Measurements from ENCODE around the gene KCNH2. TPM values are rescaled to one million over a fixed set of nuclear protein-coding genes. Genes with fewer than 3 reads are reported as not detected.

Gene KCNH2
- polyA plus RNA-seq, 1 of the 3 experiments (the other 2 are of a cell fraction) = 2.2 TPM

- no peaks in the 10 kb centered on the region for H4K20me1 ChIP-seq (ENCODE audit: insufficient read depth)
- H3K27ac ChIP-seq (ENCODE audit: low read depth in 2 of 2, low read length in 1 of 2) = peak overlapping the region in 1 of 2 experiments; percentile 97; a peak in 2 of 4 replicates
- ChIA-PET CTCF (interaction anchor here (0.5 to 27.1 kb wide), 23 partner anchors 8 to 194 kb away, joined by 3 to 761 read pairs (median 23); partner anchors contain the start of gene NOS3), POLR2A (interaction anchor here (0.5 to 5.5 kb wide), 5 partner anchors 10 to 48 kb away, joined by 3 to 41 read pairs (median 14); no protein-coding TSS in a partner anchor)
- H3K79me2 ChIP-seq (ENCODE audit: insufficient read depth) = no peaks in the 10 kb centered on the region
- no peak overlapping the region for H2AFZ ChIP-seq (ENCODE audit: low read depth)
- no peaks in the 10 kb centered on the region for H3K9me3 ChIP-seq
- H3K4me3 ChIP-seq (ENCODE audit: low read depth in 2 of 2, low read length in 1 of 2) = no peak overlapping the region
- no peaks in the 10 kb centered on the region for H3F3A ChIP-seq (replicated peaks; ENCODE audit: insufficient read depth)
- no peaks in the 10 kb centered on the region for H3K36me3 ChIP-seq (replicated peaks in 1 of 2; ENCODE audit: control insufficient read depth in 1 of 2, insufficient read depth in 2 of 2, low read length in 1 of 2)
- H3K9me2 ChIP-seq = no peaks in the 10 kb centered on the region
- no peak overlapping the region for H3K4me2 ChIP-seq
- TF ChIP-seq MEF2A (IDR thresholded peaks at IDR 0.05; ENCODE audit: borderline replicate concordance, low read depth) (no peak), CTCF (IDR thresholded peaks at IDR 0.05) (peak; percentile 37), RAD21 (IDR thresholded peaks at IDR 0.05; ENCODE audit: low read length) (peak; percentile 76), SMC3 (IDR thresholded peaks at IDR 0.05; ENCODE audit: low read depth, low read length) (peak; percentile 76), FOSL2 (IDR thresholded peaks at IDR 0.05; ENCODE audit: borderline replicate concordance, low read depth) (no peak), GATA2 (CRISPR knock-in tag; IDR thresholded peaks at IDR 0.05) (peak; percentile 33; the same call in 1 of the 2 replicates), RCOR1 (IDR thresholded peaks at IDR 0.05; ENCODE audit: low read length) (peak; percentile 46; the same call in 1 of the 2 replicates)
- WGBS (ENCODE audit: low lambda C conversion rate) = 65% methylated on average over 1 of the region's 1 CpG
- peaks cover 46% of the 10 kb centered on the region for H3K27me3 ChIP-seq (ENCODE audit: insufficient read depth)
- peaks cover 0 to 94% of the 10 kb centered on the region in 2 experiments; a peak in 2 of 4 replicates for H3K4me1 ChIP-seq (ENCODE audit: control insufficient read depth in 1 of 2, insufficient read depth in 2 of 2, low read depth in 1 of 2, low read length in 1 of 2)
- DNase-seq = peak; percentile 78
- no peak overlapping the region for H3K9ac ChIP-seq
Measured at GRCh38 chr7:150966002-150966401, 12.1 kb downstream of the KCNH2 start.

- DNase-seq = no peak
- H3K27me3 ChIP-seq (ENCODE audit: insufficient read depth) = peaks cover 39% of the 10 kb centered on the region
- no peak overlapping the region for H3K9ac ChIP-seq
- no peak overlapping the region for H3K4me3 ChIP-seq (ENCODE audit: low read depth in 2 of 2, low read length in 1 of 2)
- peak overlapping the region in 1 of 2 experiments; percentile 97; a peak in 2 of 4 replicates for H3K27ac ChIP-seq (ENCODE audit: low read depth in 2 of 2, low read length in 1 of 2)
- ChIA-PET POLR2A (interaction anchor here (0.9 to 5.5 kb wide), 9 partner anchors 9 to 23 kb away, joined by 3 to 41 read pairs (median 9); no protein-coding TSS in a partner anchor), CTCF (interaction anchor here (0.5 to 27.1 kb wide), 29 partner anchors 8 to 193 kb away, joined by 3 to 761 read pairs (median 15); partner anchors contain the start of gene NOS3)
- WGBS (ENCODE audit: low lambda C conversion rate) = 74% methylated on average over 16 of the region's 16 CpGs
- no peaks in the 10 kb centered on the region for H3K9me2 ChIP-seq
- no peaks in the 10 kb centered on the region for H3K79me2 ChIP-seq (ENCODE audit: insufficient read depth)
- no peaks in the 10 kb centered on the region for H3K36me3 ChIP-seq (replicated peaks in 1 of 2; ENCODE audit: control insufficient read depth in 1 of 2, insufficient read depth in 2 of 2, low read length in 1 of 2)
- H3K4me2 ChIP-seq = no peak overlapping the region
- no peaks in the 10 kb centered on the region for H4K20me1 ChIP-seq (ENCODE audit: insufficient read depth)
- H3K9me3 ChIP-seq = no peaks in the 10 kb centered on the region
- no peak overlapping the region for H2AFZ ChIP-seq (ENCODE audit: low read depth)
- TF ChIP-seq GATA2 (CRISPR knock-in tag; IDR thresholded peaks at IDR 0.05) = no peak
- no peak for TF ChIP-seq RCOR1 (IDR thresholded peaks at IDR 0.05; ENCODE audit: low read length)
- TF ChIP-seq PBX3 (IDR thresholded peaks at IDR 0.05) = no peak
- no peak for TF ChIP-seq USF1 (IDR thresholded peaks at IDR 0.05; ENCODE audit: borderline replicate concordance, low read depth)
- no peak for TF ChIP-seq CHD2 (IDR thresholded peaks at IDR 0.05; ENCODE audit: low read length, partially characterized antibody)
- TF ChIP-seq FOXM1 (IDR thresholded peaks at IDR 0.05; ENCODE audit: low read depth) = no peak
- no peak for TF ChIP-seq NRF1 (IDR thresholded peaks at IDR 0.05; ENCODE audit: low read depth, low read length)
- no peaks in the 10 kb centered on the region for H3F3A ChIP-seq (replicated peaks; ENCODE audit: insufficient read depth)
- peaks cover 0 to 92% of the 10 kb centered on the region in 2 experiments; a peak in 2 of 4 replicates for H3K4me1 ChIP-seq (ENCODE audit: control insufficient read depth in 1 of 2, insufficient read depth in 2 of 2, low read depth in 1 of 2, low read length in 1 of 2)
Measured at GRCh38 chr7:150965273-150965830, 12.8 kb downstream of the KCNH2 start.
